Body of pancreas (tissue), 4 donors: ENCODE data around the gene SELE. TPM values are rescaled to one million over a fixed set of nuclear protein-coding genes. Genes with fewer than 3 reads are reported as not detected.

Experiments used
- ATAC-seq: fragments of 150-250 bp; one replicate; pipeline ENCODE4 v1.9.1; 2016
- DNase-seq, 4 donors: peaks; one replicate each; pipeline ENCODE4 v3.0.0-alpha.2; 2019
- H3K27ac ChIP-seq, 4 donors: fragments of 200-600 bp; sonication (generic); 1 replicate in 3 of 4; 2 replicates in 1 of 4; pipeline versions ENCODE4 v1.5.1 to v1.6.1; 2016 to 2019; ENCODE audit warnings: mild to moderate bottlenecking in 1 of 4, mixed read lengths in 1 of 4, moderate library complexity in 1 of 4
- H3K27me3 ChIP-seq, 2 donors: fragments of 200-600 bp; sonication (generic); one replicate each; pipeline ENCODE4 v1.6.0; 2016; ENCODE audit warnings: mild to moderate bottlenecking in 1 of 2
- H3K36me3 ChIP-seq, 2 donors: fragments of 200-600 bp; sonication (generic); replicated peaks in 1 of 2; 2 replicates each; pipeline ENCODE4 v1.5.1; 2016; ENCODE audit warnings: low read depth in 2 of 2; ENCODE audit not compliant: insufficient read depth in 1 of 2
- H3K4me1 ChIP-seq: fragments of 200-600 bp; sonication (generic); one replicate; pipeline ENCODE4 v1.6.0; 2016
- H3K4me3 ChIP-seq, 2 donors: fragments of 200-600 bp; sonication (generic); 1 replicate in 1 of 2; 2 replicates in 1 of 2; pipeline ENCODE4 v1.5.1; 2016 to 2019
- H3K9me3 ChIP-seq, 3 donors: fragments of 200-600 bp; sonication (generic); 1 replicate in 2 of 3; 2 replicates in 1 of 3; pipeline ENCODE4 v1.5.1; 2016
- CTCF ChIP-seq, 7 experiments: fragments of 450-650 bp in 4 of 7; fragments of 200-600 bp in 3 of 7; sonication (generic) in 3 of 7; IDR thresholded peaks; one replicate each; pipeline ENCODE4 v1.5.1; 2016 to 2019; ENCODE audit warnings: antibody characterized with exemption in 7 of 7
- POLR2A ChIP-seq, 3 donors: fragments of 450-650 bp; IDR thresholded peaks; one replicate each; pipeline ENCODE4 v1.6.1; 2016; ENCODE audit warnings: antibody characterized with exemption in 3 of 3, mild to moderate bottlenecking in 2 of 3
- WGBS, 2 donors: methylation state at CpG; one replicate each; pipeline ENCODE4 v1.1.5; 2017; 5-methylcytosine and 5-hydroxymethylcytosine counted together
- intact Hi-C: fragments of 100-400 bp; cut with DNase I; formaldehyde crosslinking; loops from one replicate; pipeline ENCODE4 v1.15.1; 2023
- total RNA-seq, 2 donors: library from RNA; depleted of rRNA; stranded (reverse); fragments of >200 nt; gene quantifications; one replicate each; pipeline ENCODE4 v1.1.0, GENCODE V29; 2016

Gene SELE
- total RNA-seq: 1 to 10 TPM in 1 of 2 donors, not detected in 1; 1.3 TPM

GRCh38 chr1:169733924-169734323 is at the start of gene SELE:
SELE (minus strand) TSS chr1:169734079; CDS start chr1:169733612, 467 bp downstream.
- H3K9me3 ChIP-seq: no peaks in the 10 kb centered on the region
- WGBS, 2 donors: 66 to 68% methylated on average over 7 of the region's 7 CpGs
- TF ChIP-seq POLR2A (IDR thresholded peaks at IDR 0.05) (no peak), CTCF (IDR thresholded peaks at IDR 0.05) (no peak)
- no peak for ATAC-seq
- no peak for DNase-seq
- no peaks in the 10 kb centered on the region for H3K36me3 ChIP-seq
- no peaks in the 10 kb centered on the region for H3K4me1 ChIP-seq
- H3K4me3 ChIP-seq: no peak within 1 kb of the TSS
- H3K27me3 ChIP-seq: no peaks in the 10 kb centered on the region
- H3K27ac ChIP-seq: no peak within 1 kb of the TSS
- intact Hi-C loops: no loop called here

- Histone ChIP-seq H3K4me3 (no peak overlapping the region), H3K27me3 (no peaks in the 10 kb centered on the region), H3K27ac (no peak overlapping the region), H3K4me1 (no peaks in the 10 kb centered on the region), H3K36me3 (no peaks in the 10 kb centered on the region), H3K9me3 (no peaks in the 10 kb centered on the region)
- TF ChIP-seq CTCF (IDR thresholded peaks at IDR 0.05) (no peak), POLR2A (IDR thresholded peaks at IDR 0.05) (no peak)
- intact Hi-C loops: no loop called here
- no peak for DNase-seq
- WGBS, 2 donors: 41 to 48% methylated on average over 3 of the region's 3 CpGs
- ATAC-seq: no peak
Measured at GRCh38 chr1:169782596-169782995, 48.7 kb upstream of the SELE start.

GRCh38 chr1:169779970-169780369 is 46.1 kb upstream of the SELE start:
- no peaks in the 10 kb centered on the region for H3K9me3 ChIP-seq
- WGBS, 2 donors: 43 to 56% methylated on average over 4 of the region's 4 CpGs
- H3K36me3 ChIP-seq: no peaks in the 10 kb centered on the region
- ATAC-seq (no peak), DNase-seq (no peak)
- no peaks in the 10 kb centered on the region for H3K27me3 ChIP-seq
- H3K27ac ChIP-seq: no peak overlapping the region
- TF ChIP-seq POLR2A (IDR thresholded peaks at IDR 0.05) (no peak), CTCF (IDR thresholded peaks at IDR 0.05) (no peak)
- intact Hi-C loops: no loop called here
- no peaks in the 10 kb centered on the region for H3K4me1 ChIP-seq
- no peak overlapping the region for H3K4me3 ChIP-seq

- H3K9me3 ChIP-seq: no peaks in the 10 kb centered on the region
- no peaks in the 10 kb centered on the region for H3K36me3 ChIP-seq
- intact Hi-C loops: no loop called here
- no peak for ATAC-seq
- H3K27ac ChIP-seq: no peak overlapping the region
- TF ChIP-seq POLR2A (IDR thresholded peaks at IDR 0.05) (no peak), CTCF (IDR thresholded peaks at IDR 0.05) (no peak)
- DNase-seq: no peak
- no peak overlapping the region for H3K4me3 ChIP-seq
- no peaks in the 10 kb centered on the region for H3K4me1 ChIP-seq
- H3K27me3 ChIP-seq: no peaks in the 10 kb centered on the region
Measured at GRCh38 chr1:169779150-169779549, 45.3 kb upstream of the SELE start.

GRCh38 chr1:169776440-169776839 is 42.6 kb upstream of the SELE start:
- Histone ChIP-seq H3K27ac (no peak overlapping the region), H3K4me3 (no peak overlapping the region), H3K4me1 (no peaks in the 10 kb centered on the region), H3K36me3 (no peaks in the 10 kb centered on the region), H3K9me3 (no peaks in the 10 kb centered on the region), H3K27me3 (no peaks in the 10 kb centered on the region)
- DNase-seq (no peak), ATAC-seq (no peak)
- 47 to 64% methylated on average over 3 of the region's 3 CpGs for WGBS, 2 donors
- TF ChIP-seq CTCF (IDR thresholded peaks at IDR 0.05) (no peak), POLR2A (IDR thresholded peaks at IDR 0.05) (no peak)
- intact Hi-C loops: no loop called here
